ENCODE data around the gene C16orf87. TPM values are rescaled to one million over a fixed set of nuclear protein-coding genes. Genes with fewer than 3 reads are reported as not detected.
A peak's percentile ranks its signal among the peaks of the same experiment; 100 is the strongest.

C16orf87 gene
- polyA plus RNA-seq, 2 of the 4 experiments (the other 2 are of a cell fraction): 10.8 to 17.1 TPM

- ATAC-seq (no peak), DNase-seq (ENCODE audit: low read depth in 1 of 2, low spot score in 1 of 2) (no peak), FAIRE-seq (no peak)
- CTCF ChIA-PET: interaction anchor here (0.9 to 1.3 kb wide), 2 partner anchors 12 to 49 kb away, joined by 3 to 7 read pairs; no protein-coding TSS in a partner anchor
- Histone ChIP-seq H3K27ac (no peak overlapping the region), H3K4me3 (no peak overlapping the region), H3K9me3 (peaks cover 4% of the 10 kb centered on the region; the same call in 1 of the 3 replicates), H3K4me1 (no peaks in the 10 kb centered on the region), H3K4me2 (no peak overlapping the region)
- TF ChIP-seq MAFK (IDR thresholded peaks at IDR 0.05; ENCODE audit: partially characterized antibody) (peak; percentile 32), PBX3 (IDR thresholded peaks at IDR 0.05) (no peak)
- POLR2A ChIA-PET: no interaction called here
- WGBS (ENCODE audit: missing lambda C conversion rate): 94% methylated on average over 18 of the region's 18 CpGs
Observed at GRCh38 chr16:46842192-46842895, 11.4 kb upstream of the C16orf87 start.

GRCh38 chr16:46839986-46840443, 9.0 kb upstream of the C16orf87 start:
- H3K9me3 ChIP-seq: peaks cover 4% of the 10 kb centered on the region; the same call in 1 of the 3 replicates

DNA sequence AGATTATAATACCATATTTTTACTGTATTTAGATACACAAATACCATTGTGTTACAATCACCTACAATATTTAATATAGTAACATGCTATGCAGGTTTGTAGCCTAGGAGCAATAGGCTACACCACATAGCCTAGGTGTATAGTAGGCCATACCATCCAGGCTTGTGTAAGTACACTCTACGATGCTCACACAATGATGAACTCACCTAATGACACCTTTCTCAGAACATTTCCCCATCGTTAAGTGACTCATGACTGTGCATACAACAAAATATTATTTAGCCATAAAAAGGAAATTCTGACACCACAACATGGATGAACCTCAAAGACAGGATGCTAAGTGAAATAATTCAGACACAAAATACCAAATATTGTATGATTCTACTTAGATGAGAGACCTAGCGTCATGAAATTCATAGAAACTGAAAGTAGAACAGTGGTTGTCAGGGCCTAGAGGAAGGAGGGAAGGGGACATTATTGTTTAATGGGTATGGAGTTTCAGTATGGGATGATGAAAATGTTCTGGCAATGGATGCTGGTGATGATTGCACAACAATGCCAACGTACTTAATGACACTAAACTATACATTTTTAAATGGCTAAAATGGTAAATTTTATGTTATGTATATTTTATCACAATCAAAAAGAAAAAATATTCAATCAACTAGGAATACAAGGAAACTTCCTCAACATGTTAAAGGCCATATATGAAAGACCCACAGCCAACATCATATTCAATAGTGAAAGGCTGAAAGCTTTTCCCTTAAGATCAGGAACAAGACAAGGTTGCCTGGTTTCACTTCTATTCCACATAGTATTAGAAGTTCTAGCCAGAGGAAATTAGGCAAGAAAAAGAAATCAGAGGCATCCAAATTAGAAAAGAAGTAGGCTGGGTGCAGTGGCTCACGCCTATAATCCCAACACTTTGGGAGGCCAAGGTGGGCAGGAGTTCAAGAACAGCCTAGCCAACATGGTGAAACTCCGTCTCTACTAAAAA, 5.9 kb upstream of the C16orf87 start:
- ChIA-PET CTCF (no interaction called here), POLR2A (no interaction called here)
- Histone ChIP-seq H3K9me3 (no peaks in the 10 kb centered on the region), H3K4me3 (no peak overlapping the region), H3K4me2 (no peak overlapping the region), H3K4me1 (peaks cover 21% of the 10 kb centered on the region), H3K27ac (no peak overlapping the region)
- no peak for FAIRE-seq
- no peak for ATAC-seq
- 78% methylated on average over 6 of the region's 6 CpGs for WGBS (ENCODE audit: missing lambda C conversion rate)
- DNase-seq (ENCODE audit: low read depth in 1 of 2, low spot score in 1 of 2): no peak
- TF ChIP-seq FOXS1 (CRISPR knock-in tag; IDR thresholded peaks at IDR 0.05) (no peak), EHF (CRISPR knock-in tag; IDR thresholded peaks at IDR 0.05) (no peak), FOSL2 (IDR thresholded peaks at IDR 0.05) (no peak), FOSL2 (CRISPR knock-in tag; IDR thresholded peaks at IDR 0.05) (0 out of 2 replicates have a peak, but pooled peaks have one; percentile 17), CEBPB (IDR thresholded peaks at IDR 0.05) (peak; percentile 36; a peak in 1 of 4 replicates)

More at GRCh38 chr16:46839986-46840443, 9.0 kb upstream of the C16orf87 start:
- Histone ChIP-seq H3K4me1 (no peaks in the 10 kb centered on the region), H3K4me3 (no peak overlapping the region), H3K27ac (no peak overlapping the region), H3K4me2 (no peak overlapping the region)
- POLR2A ChIA-PET: interaction anchor here (0.6 kb wide), 1 partner anchor 69 kb away, joined by 4 read pairs; no protein-coding TSS in a partner anchor
- TF ChIP-seq SMC3 (IDR thresholded peaks at IDR 0.05) (no peak), HOXB13 (CRISPR knock-in tag; IDR thresholded peaks at IDR 0.05; ENCODE audit: low read depth) (no peak), USF2 (IDR thresholded peaks at IDR 0.05) (no peak), MYC (IDR thresholded peaks at IDR 0.05; ENCODE audit: borderline replicate concordance, low read length) (no peak), MAZ (IDR thresholded peaks at IDR 0.05; ENCODE audit: borderline replicate concordance, low read depth, low read length) (no peak), HMGXB4 (CRISPR knock-in tag; IDR thresholded peaks at IDR 0.05; ENCODE audit: borderline replicate concordance) (no peak), EHMT2 (IDR thresholded peaks at IDR 0.05; ENCODE audit: low read depth) (no peak), POLR2AphosphoS2 (conservative IDR thresholded peaks at IDR 0.05; ENCODE audit: low read length) (no peak), ZNF302 (CRISPR knock-in tag; IDR thresholded peaks at IDR 0.05) (no peak), ZSCAN20 (CRISPR knock-in tag; IDR thresholded peaks at IDR 0.05) (no peak), RFX5 (IDR thresholded peaks at IDR 0.05) (no peak), MAFK (IDR thresholded peaks at IDR 0.05; ENCODE audit: partially characterized antibody) (no peak), RCOR1 (IDR thresholded peaks at IDR 0.05; ENCODE audit: low read depth, low read length) (no peak), HES2 (IDR thresholded peaks at IDR 0.05) (no peak)
- CTCF ChIA-PET: interaction anchor here (0.5 to 3.7 kb wide), 4 partner anchors 9 to 124 kb away, joined by 3 to 19 read pairs (median 4); no protein-coding TSS in a partner anchor
- ATAC-seq (no peak), DNase-seq (ENCODE audit: low read depth in 1 of 2, low spot score in 1 of 2) (no peak), FAIRE-seq (no peak)
- WGBS (ENCODE audit: missing lambda C conversion rate): 78% methylated on average over 11 of the region's 11 CpGs
